OCI-LY7 (cell line): ENCODE results near the gene C6orf141.

Experiments used
- CTCF ChIP-seq: fragments of 200-600 bp; sonication (generic); conservative IDR thresholded peaks from 2 replicates; pipeline ENCODE4 v1.5.1; 2014; ENCODE audit warnings: mild to moderate bottlenecking, antibody characterized with exemption, low read length, moderate library complexity, mixed read lengths
- EZH2phosphoT487 ChIP-seq: fragments of 200-600 bp; sonication (generic); IDR thresholded peaks from 2 replicates; pipeline ENCODE4 v1.6.1; 2018; ENCODE audit warnings: low read depth, borderline replicate concordance, mild to moderate bottlenecking, mixed run types, antibody characterized with exemption, low read length, moderate library complexity, mixed read lengths

- TF ChIP-seq CTCF = no peak
- no peak for TF ChIP-seq EZH2phosphoT487
Observed at GRCh38 chr6:49527320-49527719, 23.1 kb upstream of the C6orf141 start.
